ENCODE data around the gene SAFB. TPM values are rescaled to one million over a fixed set of nuclear protein-coding genes. Genes with fewer than 3 reads are reported as not detected.

Gene SAFB
- total RNA-seq, 1 donor from 2014 or later: 57.9 TPM

DNA sequence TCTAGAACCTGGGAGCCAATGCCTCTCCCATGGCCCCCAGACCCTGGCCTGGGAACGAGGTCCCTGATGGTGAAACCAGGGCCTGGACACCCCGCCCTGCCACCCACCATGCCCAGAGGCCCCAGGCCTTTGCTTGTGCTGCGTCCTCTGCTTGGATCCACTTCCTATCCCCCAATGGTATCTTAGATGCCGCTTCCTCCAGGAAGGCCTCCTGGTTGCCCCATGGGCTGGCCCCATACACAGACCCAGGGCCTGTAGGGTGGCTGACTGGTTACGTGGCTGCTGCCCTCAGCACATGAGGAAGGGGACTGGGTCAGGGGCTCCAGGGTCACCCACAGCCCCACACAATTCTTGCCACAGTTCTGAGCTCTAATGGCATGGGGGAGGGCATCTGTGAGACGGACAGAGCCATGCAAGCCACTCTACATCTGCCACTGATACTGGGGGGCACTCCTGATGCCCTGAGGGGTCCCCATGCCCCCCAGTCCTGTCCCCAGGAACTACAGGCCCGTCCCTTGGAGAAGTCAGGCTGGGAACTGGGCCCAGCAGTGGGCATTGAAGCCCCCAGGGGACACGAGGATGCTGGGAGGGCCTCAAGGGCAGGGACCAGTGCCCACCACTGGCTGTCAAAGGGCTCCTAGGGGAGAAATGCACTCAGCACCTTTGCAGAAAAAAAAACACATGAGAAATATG lies 72.2 kb downstream of the SAFB start:
- H3K4me3 ChIP-seq: no peak overlapping the region

DNA sequence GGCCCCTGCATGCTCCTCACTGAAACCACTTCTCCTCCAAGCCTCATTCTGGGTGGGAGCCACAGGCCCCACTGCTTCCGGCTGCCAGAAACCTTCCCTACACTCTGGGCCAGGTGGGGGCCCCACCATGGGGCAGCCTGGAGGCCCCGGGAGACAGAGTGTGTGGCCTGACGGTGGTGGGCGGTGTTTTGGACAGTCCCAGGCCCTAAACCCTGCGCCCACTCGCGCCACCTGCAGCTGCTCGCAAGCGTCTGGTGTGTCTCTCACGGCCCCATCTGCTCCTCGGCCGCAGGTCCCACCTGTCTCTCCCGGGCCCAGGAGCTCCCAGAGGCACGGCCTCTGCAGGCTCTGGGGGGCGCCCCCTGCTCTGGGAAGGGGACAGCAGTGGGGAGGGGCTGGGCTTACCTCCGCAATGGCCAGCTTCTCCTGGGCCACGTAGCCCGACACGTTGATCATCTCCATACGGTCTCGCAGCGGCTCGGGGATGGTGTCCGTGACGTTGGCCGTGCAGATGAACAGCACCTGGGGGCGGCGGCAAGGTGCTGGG lies 72.8 kb downstream of the SAFB start:
- Mint-ChIP-seq H3K36me3 (peaks cover 8% of the 10 kb centered on the region), H3K27me3 (ENCODE audit: insufficient read depth, low read depth) (peaks cover 9% of the 10 kb centered on the region), H3K27ac (no peak overlapping the region), H3K4me1 (peaks cover 6% of the 10 kb centered on the region), H3K4me3 (no peak overlapping the region), H3K9me3 (no peaks in the 10 kb centered on the region)
- Histone ChIP-seq H3K4me1 (no peaks in the 10 kb centered on the region), H3K9me3 (ENCODE audit: low read depth) (no peaks in the 10 kb centered on the region), H4K20me1 (ENCODE audit: low read depth) (peaks cover 67% of the 10 kb centered on the region), H3K27me3 (no peaks in the 10 kb centered on the region), H3K9ac (no peak overlapping the region), H2AFZ (replicated peaks) (no peak overlapping the region), H3K4me3 (no peak overlapping the region), H3K79me2 (ENCODE audit: low read depth) (peaks cover 37% of the 10 kb centered on the region), H3F3A (ENCODE audit: low read depth) (peaks cover 29% of the 10 kb centered on the region), H3K36me3 (no peaks in the 10 kb centered on the region), H3K27ac (peak overlapping the region; percentile 37), H3K4me2 (no peak overlapping the region)
- no peak for DNase-seq (ENCODE audit: low spot score)
- no peak for TF ChIP-seq EZH2phosphoT487 (IDR thresholded peaks at IDR 0.05)
- no peak for TF ChIP-seq EZH2 (IDR thresholded peaks at IDR 0.05)
- TF ChIP-seq, protein P1, sequence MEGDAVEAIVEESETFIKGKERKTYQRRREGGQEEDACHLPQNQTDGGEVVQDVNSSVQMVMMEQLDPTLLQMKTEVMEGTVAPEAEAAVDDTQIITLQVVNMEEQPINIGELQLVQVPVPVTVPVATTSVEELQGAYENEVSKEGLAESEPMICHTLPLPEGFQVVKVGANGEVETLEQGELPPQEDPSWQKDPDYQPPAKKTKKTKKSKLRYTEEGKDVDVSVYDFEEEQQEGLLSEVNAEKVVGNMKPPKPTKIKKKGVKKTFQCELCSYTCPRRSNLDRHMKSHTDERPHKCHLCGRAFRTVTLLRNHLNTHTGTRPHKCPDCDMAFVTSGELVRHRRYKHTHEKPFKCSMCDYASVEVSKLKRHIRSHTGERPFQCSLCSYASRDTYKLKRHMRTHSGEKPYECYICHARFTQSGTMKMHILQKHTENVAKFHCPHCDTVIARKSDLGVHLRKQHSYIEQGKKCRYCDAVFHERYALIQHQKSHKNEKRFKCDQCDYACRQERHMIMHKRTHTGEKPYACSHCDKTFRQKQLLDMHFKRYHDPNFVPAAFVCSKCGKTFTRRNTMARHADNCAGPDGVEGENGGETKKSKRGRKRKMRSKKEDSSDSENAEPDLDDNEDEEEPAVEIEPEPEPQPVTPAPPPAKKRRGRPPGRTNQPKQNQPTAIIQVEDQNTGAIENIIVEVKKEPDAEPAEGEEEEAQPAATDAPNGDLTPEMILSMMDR (IDR thresholded peaks at IDR 0.05): no peak

More for the DNA sequence above, 72.2 kb downstream of the SAFB start:
- Histone ChIP-seq H3K9me3 (ENCODE audit: low read depth) (no peaks in the 10 kb centered on the region), H3K4me1 (no peaks in the 10 kb centered on the region), H2AFZ (replicated peaks) (no peak overlapping the region), H3K9ac (no peak overlapping the region), H3F3A (ENCODE audit: low read depth) (peaks cover 35% of the 10 kb centered on the region), H3K27ac (peak overlapping the region; percentile 37), H3K4me2 (no peak overlapping the region), H3K79me2 (ENCODE audit: low read depth) (peaks cover 43% of the 10 kb centered on the region), H4K20me1 (ENCODE audit: low read depth) (peaks cover 73% of the 10 kb centered on the region), H3K36me3 (no peaks in the 10 kb centered on the region), H3K27me3 (no peaks in the 10 kb centered on the region)
- TF ChIP-seq, protein P1 (IDR thresholded peaks at IDR 0.05): no peak
- TF ChIP-seq EZH2phosphoT487 (IDR thresholded peaks at IDR 0.05) (no peak), EZH2 (IDR thresholded peaks at IDR 0.05) (no peak)
- H3K36me3 Mint-ChIP-seq: peaks cover 6% of the 10 kb centered on the region
- peaks cover 9% of the 10 kb centered on the region for H3K4me1 Mint-ChIP-seq
- peaks cover 13% of the 10 kb centered on the region for H3K27me3 Mint-ChIP-seq (ENCODE audit: insufficient read depth, low read depth)
- DNase-seq (ENCODE audit: low spot score): no peak
- H3K27ac Mint-ChIP-seq: no peak overlapping the region
- no peaks in the 10 kb centered on the region for H3K9me3 Mint-ChIP-seq
- no peak overlapping the region for H3K4me3 Mint-ChIP-seq

DNA sequence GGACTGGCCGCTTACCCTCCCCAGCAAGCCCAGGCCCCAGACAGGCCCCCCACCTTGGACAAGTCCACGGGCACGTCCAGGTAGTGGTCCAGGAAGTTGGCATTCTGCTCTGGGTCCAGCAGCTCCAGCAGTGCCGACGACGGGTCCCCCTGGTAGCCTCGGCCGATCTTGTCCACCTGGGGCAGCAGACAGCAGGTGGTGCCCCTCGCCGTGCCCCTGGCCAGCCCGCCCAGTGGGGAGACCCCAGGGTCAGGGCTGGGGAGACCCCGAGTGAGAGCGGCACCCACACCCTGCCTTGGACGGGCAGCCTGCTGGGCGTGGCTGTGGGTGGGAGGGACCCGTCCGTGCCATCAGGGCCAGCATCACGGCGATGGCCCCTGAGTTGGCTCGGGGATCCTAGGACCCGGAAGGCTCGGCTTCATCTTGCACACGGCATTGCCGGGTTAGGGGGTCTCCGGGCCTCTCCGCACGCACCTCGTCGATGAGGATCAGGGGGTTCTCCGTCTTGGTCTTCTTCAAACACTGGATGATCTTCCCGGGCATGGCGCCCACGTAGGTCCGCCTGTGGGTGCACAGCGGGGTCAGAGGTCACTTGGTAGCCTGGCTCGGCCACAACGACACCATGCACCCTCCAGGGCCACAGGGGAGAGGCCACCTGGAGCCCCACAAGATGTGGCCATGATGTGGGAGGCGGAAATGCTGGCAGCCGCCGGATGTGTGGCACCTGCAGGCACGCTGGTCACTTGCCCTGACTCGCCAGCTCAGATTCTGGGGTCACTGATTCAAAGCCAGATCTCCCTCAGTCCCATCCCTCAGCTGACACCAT lies 73.5 kb downstream of the SAFB start:
- Histone ChIP-seq H2AFZ (replicated peaks) (no peak overlapping the region), H3F3A (ENCODE audit: low read depth) (peaks cover 22% of the 10 kb centered on the region), H3K9me3 (ENCODE audit: low read depth) (no peaks in the 10 kb centered on the region), H3K4me2 (no peak overlapping the region), H3K4me3 (no peak overlapping the region), H3K36me3 (no peaks in the 10 kb centered on the region), H3K27ac (peak overlapping the region; percentile 37), H3K4me1 (no peaks in the 10 kb centered on the region), H3K79me2 (ENCODE audit: low read depth) (peaks cover 30% of the 10 kb centered on the region), H4K20me1 (ENCODE audit: low read depth) (peaks cover 60% of the 10 kb centered on the region), H3K27me3 (no peaks in the 10 kb centered on the region), H3K9ac (no peak overlapping the region)
- Mint-ChIP-seq H3K27ac (no peak overlapping the region), H3K27me3 (ENCODE audit: insufficient read depth, low read depth) (peaks cover 6% of the 10 kb centered on the region), H3K9me3 (peaks cover 3% of the 10 kb centered on the region), H3K4me1 (peaks cover 5% of the 10 kb centered on the region), H3K4me3 (no peak overlapping the region), H3K36me3 (peaks cover 11% of the 10 kb centered on the region)
- TF ChIP-seq EZH2 (IDR thresholded peaks at IDR 0.05) (no peak), EZH2phosphoT487 (IDR thresholded peaks at IDR 0.05) (no peak)
- TF ChIP-seq, protein P1 (IDR thresholded peaks at IDR 0.05): no peak
- no peak for DNase-seq (ENCODE audit: low spot score)

Measured in neural progenitor cell (in vitro differentiated cells).